Activated CD8-positive, alpha-beta memory T cell treated with anti-CD3 and anti-CD28 coated beads, Interleukin-2, amount 50 U/mL, for 24 hours (primary cell): ENCODE data around the gene ZNF496.

Experiments
- DNase-seq: peaks from one replicate; pipeline ENCODE4 v3.0.0-alpha.2; 2020; ENCODE audit errors: extremely low read depth

The ZNF496 gene

GRCh38 chr1:247328311-247328710, 3.4 kb downstream of the ZNF496 start:
- DNase-seq: no peak

- no peak for DNase-seq
Measured at GRCh38 chr1:247326411-247327130, 5.1 kb downstream of the ZNF496 start.

- no peak for DNase-seq
Measured at GRCh38 chr1:247324923-247325322, 6.7 kb downstream of the ZNF496 start.

- no peak for DNase-seq
Measured at GRCh38 chr1:247324204-247324787, 7.4 kb downstream of the ZNF496 start.

GRCh38 chr1:247322849-247323586, 8.6 kb downstream of the ZNF496 start:
- DNase-seq: no peak

GRCh38 chr1:247322442-247322841, 9.2 kb downstream of the ZNF496 start:
- DNase-seq: no peak

- no peak for DNase-seq
Measured at GRCh38 chr1:247317702-247318101, 14.0 kb downstream of the ZNF496 start.

- DNase-seq: no peak
Measured at GRCh38 chr1:247316590-247317197, 15.0 kb downstream of the ZNF496 start.

- DNase-seq: no peak
Measured at GRCh38 chr1:247304031-247304430, 27.6 kb downstream of the ZNF496 start.

- DNase-seq: no peak
Measured at GRCh38 chr1:247303216-247303615, 28.5 kb downstream of the ZNF496 start.

GRCh38 chr1:247301176-247301540, 30.5 kb downstream of the ZNF496 start:
- DNase-seq: no peak

- no peak for DNase-seq
Measured at GRCh38 chr1:247300491-247301175, 31.0 kb downstream of the ZNF496 start.

GRCh38 chr1:247299723-247300381, 31.8 kb downstream of the ZNF496 start:
- DNase-seq: no peak

- DNase-seq: no peak
Measured at GRCh38 chr1:247298701-247299100, 33.0 kb downstream of the ZNF496 start.

GRCh38 chr1:247298124-247298481, 33.6 kb downstream of the ZNF496 start:
- no peak for DNase-seq

- no peak for DNase-seq
Measured at GRCh38 chr1:247297263-247298123, 34.2 kb downstream of the ZNF496 start.

- DNase-seq: no peak
Measured at GRCh38 chr1:247296599-247297180, 35.0 kb downstream of the ZNF496 start.

GRCh38 chr1:247295746-247296145, 35.9 kb downstream of the ZNF496 start:
- DNase-seq: no peak

- no peak for DNase-seq
Measured at GRCh38 chr1:247295274-247295684, 36.4 kb downstream of the ZNF496 start.

GRCh38 chr1:247294282-247294681, 37.4 kb downstream of the ZNF496 start:
- DNase-seq: no peak
